ENCODE measurements around the gene PTPRN.

Gene PTPRN

DNA sequence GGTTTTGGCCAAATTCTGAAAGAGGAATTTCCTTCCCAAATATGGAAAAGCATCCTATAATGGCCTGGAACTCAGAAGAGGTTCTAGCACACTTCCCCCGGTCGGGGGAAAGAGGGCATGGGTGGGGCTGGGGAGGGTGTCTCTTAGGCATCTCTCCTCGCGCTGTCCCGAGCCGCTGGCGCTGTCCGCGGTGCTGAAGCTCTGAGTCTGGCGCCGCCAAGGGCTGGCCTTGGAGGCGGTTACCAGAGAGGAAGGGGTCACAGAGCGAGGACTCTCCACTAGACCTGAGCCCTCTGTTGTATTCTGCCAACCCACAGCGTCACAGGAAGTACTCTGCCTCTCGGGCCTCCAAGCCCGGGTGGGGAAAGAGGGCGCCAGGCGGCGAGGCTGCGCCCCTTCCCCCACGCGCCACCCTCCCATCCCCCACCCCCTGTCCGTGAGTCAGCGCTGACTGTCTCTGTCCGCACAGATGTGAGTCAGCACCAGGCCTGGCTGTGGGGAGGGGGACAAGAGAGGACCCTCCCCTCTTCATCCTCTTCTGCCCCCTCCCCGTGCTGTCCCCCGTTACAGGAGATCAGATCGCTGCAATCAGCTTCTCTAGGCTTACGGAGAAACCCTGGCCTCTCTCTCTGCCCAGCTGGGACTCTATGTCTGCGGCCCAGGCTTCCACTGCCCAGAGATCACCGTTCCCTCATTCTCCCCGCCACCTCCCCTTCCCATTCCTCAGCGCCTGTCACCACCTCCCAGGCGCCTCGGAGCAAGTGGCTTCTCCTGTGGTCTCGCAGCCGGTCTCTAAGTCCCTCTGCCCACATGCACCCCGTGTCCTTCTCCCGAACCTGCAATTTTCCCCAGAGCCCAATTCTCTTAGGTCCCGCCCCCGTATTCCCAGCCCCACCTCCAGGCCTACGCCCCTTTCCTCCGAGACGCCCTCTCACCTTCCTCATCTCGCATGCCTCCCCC is 779 bp downstream of the PTPRN start:
- peak; percentile 24 to 58 for DNase-seq (ENCODE audit: low read depth in 2 of 2)

DNA sequence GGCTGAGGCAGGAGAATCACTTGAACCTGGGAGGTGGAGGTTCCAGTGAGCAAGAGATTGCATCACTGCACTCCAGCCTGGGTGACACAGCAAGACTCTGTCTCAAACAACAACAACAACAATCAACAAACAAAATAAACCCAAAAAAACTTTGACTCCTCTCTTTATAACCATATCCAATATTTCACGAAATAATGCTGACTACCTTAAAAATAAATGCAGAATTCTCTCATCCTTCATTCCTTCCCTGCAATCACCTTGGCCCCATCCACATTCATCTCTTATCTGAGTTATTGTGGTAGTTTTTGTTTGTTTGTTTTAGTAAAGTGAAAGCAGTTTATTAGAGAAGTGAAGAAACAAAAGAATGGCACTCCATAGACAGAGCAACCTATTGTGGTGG is 3.2 kb downstream of the PTPRN start:
- DNase-seq (ENCODE audit: low read depth in 2 of 2): no peak

DNA sequence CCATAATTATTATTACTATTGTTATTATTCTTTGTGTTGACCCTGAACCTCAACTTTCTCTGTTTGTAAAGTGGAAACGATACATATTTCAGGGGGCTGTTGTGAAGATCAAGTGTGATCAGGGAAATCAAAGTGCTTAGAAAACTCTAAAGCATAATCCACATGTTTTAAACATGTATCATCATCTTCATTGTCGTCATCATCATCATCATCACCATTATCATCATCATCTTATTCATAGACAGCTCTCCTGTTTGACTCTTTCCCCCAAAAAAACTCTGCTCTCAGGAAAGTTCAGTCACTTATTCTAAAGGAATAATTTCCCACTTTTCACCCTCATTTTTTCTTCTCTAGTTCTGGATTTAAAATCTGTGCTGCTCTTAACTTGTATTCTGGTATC is 5.0 kb downstream of the PTPRN start:
- DNase-seq (ENCODE audit: low read depth in 2 of 2): no peak

DNA sequence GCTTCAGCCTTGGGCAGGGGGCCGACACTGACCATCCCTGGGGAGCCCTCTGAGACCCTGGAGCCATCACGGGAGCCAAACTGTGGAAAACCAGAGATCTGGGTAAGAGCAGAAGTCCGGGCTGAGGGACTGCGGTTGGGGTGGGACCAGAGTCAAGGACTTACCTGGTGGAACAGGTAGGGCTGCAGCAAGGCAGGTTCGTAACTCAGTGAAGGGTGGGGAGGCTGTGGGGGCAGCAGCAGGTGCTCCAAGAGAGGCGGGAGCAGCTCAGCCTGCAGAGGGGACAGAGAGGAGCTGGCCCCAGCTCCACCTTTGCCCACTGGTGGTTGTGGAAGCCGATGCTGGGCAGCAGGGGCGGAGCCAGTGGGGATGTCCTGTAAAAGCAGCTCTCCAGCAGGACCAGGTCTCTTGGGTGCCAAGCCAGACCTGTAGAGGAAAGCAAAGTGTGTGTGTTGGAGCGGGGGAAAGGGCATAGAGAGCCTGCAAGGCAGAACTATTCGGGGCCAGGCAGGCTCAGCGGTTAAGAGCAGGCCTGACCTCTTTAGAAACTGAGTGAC is 6.7 kb downstream of the PTPRN start:
- DNase-seq (ENCODE audit: low read depth in 2 of 2): no peak

DNA sequence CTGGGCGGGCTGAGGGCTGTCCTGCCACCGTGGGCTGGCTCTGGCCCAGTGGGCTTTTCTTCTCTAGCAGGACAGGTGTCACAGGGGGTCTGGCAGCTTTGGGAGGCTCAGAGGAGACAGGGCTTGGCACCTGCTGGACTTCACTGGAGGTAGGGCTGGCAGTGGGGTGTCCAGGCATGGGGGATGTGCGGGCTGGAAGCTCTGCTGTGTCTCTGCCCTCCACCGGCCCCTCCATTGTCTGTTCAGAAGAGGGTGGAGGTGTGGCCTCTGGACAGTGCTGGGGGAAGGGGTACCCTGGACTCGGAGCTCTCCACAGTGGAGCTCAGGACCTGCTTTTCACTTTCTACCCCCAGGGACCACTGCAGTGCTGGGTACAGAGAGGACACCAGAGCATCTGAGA is 9.2 kb downstream of the PTPRN start:
- no peak for DNase-seq (ENCODE audit: low read depth in 2 of 2)

DNA sequence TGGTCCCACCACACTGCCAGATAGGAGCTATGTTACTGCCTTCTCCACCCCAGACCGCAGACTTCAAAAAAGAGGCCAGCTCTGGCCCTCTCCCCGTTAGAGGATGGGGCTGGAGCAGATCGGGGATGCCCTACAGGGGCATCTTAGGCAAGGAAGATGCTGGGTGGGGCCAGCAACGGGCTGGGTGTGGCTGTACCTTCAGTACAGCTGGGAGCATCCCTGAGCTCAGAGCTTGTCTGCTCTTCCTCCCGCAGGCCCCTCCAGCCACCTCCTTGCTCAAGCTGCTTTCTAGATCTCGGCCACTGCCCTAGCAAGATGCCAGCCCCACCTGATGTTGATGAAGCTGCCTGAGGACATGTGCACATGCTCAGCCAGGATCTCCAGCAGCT is 9.8 kb downstream of the PTPRN start:
- no peak for DNase-seq (ENCODE audit: low read depth in 2 of 2)

DNA sequence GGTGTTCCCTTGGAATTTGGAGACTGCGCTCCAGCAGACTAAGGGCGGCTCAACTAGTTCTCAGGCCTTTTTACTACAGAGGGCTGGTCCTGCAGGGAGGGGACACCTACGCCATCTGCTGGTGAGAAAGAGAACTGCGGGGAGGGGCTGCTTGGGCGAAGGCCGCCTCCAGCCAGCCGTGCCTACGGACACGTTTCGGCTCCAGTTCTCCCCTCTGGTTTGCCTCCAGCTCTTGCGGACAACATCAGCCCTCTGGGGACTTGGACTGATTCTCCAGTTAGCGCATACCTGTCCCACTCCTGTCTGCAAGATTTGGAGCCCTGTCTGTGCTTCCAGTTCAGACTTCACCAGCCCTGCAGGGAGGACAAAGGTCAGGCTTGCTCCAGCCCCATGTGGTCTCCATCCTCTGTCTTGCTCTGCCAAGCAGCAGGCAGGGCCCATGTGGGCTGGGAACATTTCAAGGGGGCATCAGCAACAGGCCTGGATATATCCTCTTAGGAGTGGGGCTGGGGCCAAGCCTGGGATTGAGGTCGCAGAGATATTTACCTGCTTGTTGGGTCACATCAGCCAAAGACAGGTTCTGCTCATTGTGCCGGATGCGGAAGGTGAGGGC is 10.3 kb downstream of the PTPRN start:
- DNase-seq (ENCODE audit: low read depth in 2 of 2): peak; percentile 76 to 93

DNA sequence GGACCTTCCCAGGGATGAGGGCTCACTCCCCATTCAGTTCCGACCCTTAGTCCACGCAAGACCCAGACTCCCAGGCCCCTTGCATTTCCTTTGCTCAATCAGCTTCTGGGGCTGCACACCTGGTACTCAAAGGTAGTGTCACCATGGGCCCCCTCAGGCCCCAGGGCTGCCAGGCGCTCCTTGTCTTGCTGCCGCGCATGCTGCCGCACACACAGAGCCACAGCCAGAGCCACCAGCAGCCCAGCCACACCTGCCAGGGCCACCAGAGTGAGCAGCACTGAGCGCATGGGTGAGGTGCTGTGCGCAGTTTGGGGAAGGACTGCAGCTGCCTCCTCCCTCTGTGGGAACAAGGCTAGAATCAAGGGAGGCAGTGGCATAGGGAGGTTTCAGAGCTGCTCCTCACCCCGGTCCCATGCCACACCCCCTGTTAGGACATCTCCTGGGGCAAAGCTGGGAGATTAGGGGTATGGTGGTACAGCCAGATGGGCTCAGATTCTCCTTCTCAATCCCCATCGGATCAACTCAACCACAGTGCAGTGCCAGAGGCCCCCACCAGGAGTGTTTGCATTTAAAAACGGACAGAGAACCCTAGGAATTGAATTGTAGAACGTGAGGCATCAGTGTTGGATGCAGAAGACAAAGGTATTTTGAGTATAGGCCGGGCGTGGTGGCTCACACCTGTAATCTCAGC is 11.3 kb downstream of the PTPRN start:
- DNase-seq (ENCODE audit: low read depth in 2 of 2): no peak

DNA sequence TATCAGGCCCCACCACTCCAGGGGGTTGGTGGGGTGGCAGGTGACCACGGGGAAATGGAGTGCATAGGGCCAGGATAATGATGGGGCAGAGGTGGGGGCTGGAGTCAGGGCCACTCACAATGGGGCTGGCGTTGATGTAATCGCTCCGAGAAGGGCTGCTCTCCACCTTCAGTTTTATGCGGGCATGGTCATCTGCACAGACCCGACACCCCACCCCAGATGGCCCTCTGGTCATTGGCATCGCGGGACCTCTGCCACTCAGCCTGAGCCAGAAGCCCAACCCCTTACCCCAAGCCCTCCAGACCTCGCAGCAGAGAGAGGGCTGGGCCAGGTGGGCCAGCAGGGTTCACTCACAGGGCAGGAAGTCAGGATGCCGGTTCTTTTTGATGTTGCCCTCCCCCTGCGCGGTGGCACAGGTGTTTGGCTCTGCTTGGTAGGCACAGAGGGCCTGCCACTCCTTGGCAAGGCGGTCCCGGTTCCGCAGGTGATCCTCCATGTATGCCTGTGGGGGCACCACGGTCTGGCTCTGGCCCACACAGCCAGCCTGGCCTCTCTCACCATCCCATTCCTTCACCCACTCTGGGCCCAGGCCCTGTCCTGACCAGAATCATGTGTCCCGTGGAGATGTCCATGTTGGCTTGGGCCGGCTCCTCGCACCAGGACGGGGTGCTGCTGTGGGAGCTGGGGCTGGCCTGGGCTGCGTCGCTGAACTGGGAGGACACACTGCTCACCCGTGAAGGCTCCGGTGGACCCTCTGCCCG is 12.4 kb downstream of the PTPRN start:
- DNase-seq (ENCODE audit: low read depth in 2 of 2): no peak

DNA sequence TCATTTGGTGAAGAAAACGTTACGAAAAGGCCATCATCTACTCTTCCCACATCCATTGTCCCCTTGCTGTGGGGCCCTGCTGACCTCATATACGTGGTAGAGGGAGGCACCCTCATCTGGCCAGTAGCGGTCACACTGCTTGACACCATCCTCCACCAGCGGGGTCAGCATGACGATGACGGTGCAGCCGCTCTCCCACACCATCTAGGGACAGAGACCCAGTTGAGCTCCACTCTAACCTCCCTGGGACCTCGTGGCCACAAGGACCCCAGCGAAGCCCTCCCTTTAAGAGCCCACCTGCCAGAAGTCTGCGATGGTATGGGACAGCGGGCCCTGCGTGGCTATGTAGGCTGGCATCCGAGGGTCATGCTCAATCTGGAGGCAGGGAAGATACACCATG is 13.1 kb downstream of the PTPRN start:
- no peak for DNase-seq (ENCODE audit: low read depth in 2 of 2)

DNA sequence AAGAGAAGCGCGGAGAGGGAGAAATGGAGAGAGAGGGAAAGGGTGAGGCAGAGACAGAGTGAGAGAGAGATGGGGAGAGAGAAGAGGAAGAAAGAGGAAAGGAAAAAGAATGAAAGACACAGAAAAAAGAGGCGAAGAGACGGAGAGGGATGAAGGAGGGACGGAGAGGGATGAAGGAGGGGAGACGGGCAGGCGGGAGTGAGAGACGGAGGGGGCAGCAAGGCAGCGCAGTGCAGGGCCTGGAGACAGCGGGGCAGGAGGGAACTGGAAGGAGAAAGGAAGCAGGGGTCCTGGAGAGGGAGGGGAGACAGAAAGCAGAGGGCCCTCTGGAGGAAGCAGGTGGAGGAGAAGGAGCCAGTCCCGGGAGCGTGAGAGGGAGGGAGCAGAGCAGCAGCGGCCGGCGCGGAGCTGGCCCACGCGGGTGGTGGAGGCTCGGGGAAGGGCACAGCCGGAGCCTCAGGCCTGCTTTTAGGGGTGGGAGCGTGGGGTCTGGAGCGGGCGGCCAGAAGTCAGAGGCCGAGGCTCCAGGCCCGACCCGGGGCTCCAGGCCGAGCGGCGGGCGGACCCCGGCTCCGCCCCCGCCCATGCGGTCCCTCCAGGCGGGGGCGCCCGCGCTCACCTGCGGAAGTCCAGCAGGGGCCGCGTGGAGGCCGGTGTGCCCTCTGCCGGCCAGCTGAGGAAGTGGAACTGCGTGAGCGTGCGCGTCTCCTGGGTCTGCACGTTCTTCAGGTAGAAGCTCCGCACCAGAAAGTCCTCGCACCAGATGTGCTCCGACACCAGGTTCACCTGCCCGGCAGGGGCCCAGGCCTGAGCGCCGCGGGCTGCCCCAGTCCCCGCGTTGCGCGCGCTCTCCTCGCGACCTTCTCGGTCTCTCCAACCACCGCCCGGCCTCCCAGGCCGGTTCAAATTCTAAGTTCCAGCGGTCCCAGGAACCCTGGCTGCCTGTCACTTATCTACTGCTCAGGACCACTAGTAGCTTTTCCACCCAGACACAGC is 14.5 kb downstream of the PTPRN start:
- peak; percentile 82 to 83 for DNase-seq (ENCODE audit: low read depth in 2 of 2)

DNA sequence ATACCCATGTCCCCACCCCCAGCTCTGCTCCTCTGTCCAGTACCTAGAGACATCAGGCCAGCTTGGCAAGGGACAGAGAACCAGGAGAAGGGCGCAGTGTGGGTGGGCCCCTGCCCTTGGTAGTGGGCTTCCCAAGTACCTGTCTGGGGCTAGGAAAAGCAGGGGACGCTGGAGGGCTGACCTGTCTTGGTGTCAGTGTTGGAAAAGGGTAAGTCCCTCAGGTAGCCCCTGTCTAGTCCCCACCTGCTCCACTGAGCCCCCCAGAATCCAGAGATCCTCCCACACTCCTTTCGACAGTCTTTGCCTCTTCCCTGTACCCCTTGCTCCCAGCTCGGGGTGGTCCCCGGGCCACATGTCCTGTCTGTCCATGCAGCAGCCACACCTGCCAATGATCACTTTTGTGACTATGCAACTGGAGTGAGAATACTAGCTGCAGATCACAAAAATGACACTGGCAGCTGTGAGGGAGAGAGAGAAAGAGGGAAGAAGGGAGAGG is 15.4 kb downstream of the PTPRN start:
- no peak for DNase-seq (ENCODE audit: low read depth in 2 of 2)

DNA sequence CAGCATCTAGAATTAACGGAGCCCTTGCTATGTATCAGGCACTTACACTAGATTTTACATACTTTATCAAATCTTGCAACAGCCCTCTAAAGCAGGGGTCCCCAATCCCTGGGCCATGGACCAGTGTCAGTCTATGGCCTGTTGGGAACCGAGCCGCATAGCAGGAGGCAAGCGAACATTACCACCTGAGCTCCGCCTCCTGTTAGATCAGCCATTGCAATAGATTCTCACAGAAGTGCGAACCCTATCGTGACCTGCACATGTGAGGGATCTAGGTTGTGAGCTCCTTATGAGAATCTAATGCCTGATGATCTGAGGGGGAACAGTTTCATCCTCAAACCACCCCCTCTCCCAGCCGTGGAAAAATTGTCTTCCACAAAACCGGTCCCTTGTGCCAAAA is 16.6 kb downstream of the PTPRN start:
- no peak for DNase-seq (ENCODE audit: low read depth in 2 of 2)

DNA sequence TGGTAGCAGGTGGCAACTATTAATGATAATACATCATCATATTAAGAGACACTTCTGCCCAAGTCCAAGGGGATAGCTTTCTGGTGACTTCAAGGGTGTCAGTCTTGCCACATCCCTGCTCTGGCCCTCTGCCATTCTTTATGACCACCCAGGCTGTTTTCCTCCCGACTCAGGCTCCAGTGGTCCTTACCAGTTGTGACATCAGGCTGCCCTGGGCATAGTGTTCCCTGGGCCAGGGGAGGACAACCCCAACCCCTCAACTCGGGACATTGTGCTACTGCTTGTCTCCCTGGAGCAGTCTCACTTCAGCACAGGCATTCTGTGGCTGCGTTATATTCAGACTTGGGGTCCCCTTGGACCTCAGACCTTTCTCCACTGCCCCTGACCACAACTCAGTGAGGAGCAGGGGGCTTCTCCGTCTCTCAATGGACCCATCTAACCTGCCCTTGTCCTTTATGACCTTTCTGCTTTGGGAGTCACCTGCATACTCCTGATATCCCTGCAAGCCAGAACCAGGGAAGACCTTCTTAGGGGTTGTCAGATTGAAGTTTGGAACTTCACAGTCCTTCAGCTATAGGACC is 17.2 kb downstream of the PTPRN start:
- DNase-seq (ENCODE audit: low read depth in 2 of 2): no peak

DNA sequence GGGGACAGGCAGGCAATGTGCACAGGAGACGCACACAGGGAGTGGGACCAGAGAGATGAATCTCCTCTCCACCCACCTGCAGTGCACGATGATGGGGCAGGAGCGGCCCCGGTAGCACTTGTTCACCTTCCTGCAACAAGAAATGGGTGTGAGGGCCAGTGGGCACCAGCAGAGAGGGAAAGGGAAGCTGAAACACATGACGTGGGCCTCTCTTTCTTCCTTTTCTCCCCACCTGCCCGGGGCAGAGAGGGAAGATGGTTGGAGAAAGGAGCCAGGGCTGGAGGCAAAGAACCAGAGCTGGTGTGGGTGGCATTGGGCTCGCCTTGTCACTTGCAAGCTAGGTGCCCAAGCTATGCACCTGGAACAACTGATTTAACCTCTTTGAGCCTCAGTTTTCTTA is 17.8 kb downstream of the PTPRN start:
- no peak for DNase-seq (ENCODE audit: low read depth in 2 of 2)

DNA sequence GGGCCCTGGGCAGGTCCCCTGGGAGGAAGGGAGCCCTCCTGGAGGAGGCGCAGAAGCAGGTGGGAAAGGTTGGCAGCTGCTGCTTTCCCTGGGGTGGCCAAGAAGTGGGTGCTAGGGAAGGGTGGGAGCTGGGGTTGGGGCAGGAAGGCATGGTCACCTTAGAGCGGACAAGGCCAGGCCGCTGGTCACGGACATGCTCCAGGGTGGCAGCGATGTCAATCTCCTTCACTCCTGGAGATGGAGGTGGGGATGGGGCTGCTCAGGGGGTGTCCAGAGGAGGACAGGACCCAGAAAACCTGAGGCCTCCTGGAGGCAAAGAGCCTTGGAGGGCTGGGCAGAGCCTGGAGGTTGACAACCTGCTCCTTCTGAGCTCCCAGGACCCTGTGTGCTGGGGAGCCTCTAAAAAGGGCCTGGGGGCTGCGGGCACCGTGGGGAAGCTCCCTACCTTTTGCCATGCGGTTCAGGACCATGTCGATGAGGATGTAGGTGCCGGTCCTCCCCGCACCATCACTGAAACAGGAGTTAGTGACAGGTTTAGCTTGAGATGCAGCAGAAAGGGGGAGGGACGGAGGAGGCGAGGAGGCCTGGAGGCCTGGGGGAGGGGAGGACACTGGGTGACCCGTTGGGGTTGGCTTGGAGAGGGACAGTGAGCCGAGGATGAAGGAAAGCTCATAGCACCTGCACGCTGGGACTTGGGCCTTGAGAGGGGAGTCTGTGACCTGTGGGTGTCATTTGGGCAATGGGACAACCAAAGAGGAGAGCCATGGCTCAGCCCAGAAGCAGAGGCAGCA is 18.6 kb downstream of the PTPRN start:
- no peak for DNase-seq (ENCODE audit: low read depth in 2 of 2)

DNA sequence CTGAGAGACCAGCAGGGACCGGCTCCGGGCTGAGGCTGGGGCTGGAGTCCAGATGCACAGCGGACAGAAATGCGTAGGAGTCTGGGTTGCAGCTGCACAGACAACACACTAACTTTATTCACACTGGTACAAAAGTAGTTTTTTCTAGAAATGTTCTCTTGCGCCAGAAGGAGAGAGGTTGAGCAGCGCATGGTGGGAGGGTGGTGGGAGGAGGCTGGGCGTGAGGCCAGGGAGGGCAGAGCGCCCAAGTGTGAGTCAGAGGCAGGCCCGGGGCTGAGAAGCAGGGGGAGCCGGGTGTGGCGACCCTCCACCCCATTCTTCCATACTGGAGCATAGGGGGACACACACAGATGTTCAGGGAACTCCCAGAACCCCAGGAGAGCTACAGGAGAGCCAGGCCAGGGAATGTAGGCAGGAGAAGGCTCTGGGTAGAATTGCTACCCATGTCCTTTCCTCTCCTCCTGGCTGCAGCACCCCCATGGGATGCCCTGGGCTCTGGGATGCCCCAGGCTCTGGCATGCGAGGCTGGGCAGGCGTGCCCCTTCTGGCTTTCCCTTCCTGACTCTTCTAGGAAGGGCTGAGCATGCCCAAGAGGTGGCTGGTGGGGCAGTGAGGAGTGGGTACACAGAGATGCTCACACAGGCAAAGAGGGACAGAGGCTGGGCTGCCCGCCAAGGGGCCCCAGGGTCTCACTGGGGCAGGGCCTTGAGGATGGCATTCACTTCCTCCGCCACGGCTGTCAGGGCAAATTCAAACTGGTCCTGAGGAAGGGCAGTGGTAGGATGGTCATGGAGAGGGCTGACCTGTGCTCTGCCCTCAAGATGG is 19.5 kb downstream of the PTPRN start:
- no peak for DNase-seq (ENCODE audit: low read depth in 2 of 2)

DNA sequence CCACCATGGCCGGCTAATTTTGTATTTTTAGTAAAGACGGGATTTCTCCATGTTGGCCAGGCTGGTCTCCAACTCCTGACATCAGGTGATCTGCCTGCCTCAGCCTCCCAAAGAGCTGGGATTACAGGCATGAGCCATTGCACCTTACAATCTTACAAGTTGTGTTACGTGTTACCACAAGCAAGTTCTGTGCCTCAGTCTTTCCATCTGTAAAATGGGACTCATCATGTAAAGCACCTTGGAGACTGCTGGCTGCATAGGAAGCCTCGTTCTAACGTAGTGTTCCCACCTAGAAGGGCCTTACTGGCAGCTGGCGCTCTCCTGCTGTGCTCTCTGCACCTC is 20.0 kb downstream of the PTPRN start:
- no peak for DNase-seq (ENCODE audit: low read depth in 2 of 2)
